ENCODE data around the gene LRCOL1. TPM values are rescaled to one million over a fixed set of nuclear protein-coding genes. Genes with fewer than 3 reads are reported as not detected.

LRCOL1 gene
- total and polyA plus RNA-seq, 10 of the 15 experiments (the other 5 are each of a cell fraction or from before 2014, with no cell fraction given) = not detected

GRCh38 chr12:132600048-132601032 lies 10.0 kb downstream of the LRCOL1 start:
- Histone ChIP-seq H3K4me1 (ENCODE audit: control insufficient read depth, insufficient read depth, low read length) (no peaks in the 10 kb centered on the region), H3K36me3 (ENCODE audit: control insufficient read depth in 2 of 2, insufficient read depth in 2 of 2, low read length in 1 of 2) (no peaks in the 10 kb centered on the region), H3K9me3 (replicated peaks; ENCODE audit: control insufficient read depth, insufficient read depth, low read length) (no peaks in the 10 kb centered on the region), H3K27me3 (replicated peaks in 1 of 2; ENCODE audit: control insufficient read depth in 2 of 2, insufficient read depth in 2 of 2, low read length in 1 of 2) (no peaks in the 10 kb centered on the region; a peak in 1 of 4 replicates), H4K20me1 (ENCODE audit: control insufficient read depth, insufficient read depth) (no peaks in the 10 kb centered on the region), H3K27ac (ENCODE audit: control insufficient read depth, insufficient read depth) (no peak overlapping the region), H2AFZ (ENCODE audit: control insufficient read depth, low read depth, low read length) (no peak overlapping the region), H3K79me2 (ENCODE audit: control insufficient read depth, insufficient read depth, low read length) (no peaks in the 10 kb centered on the region), H3K4me3 (0 out of 2 replicates have a peak overlapping the region, but pooled peaks have one; percentile 27), H3K9ac (ENCODE audit: control insufficient read depth, insufficient read depth, low read length) (no peak overlapping the region), H3K4me2 (ENCODE audit: control insufficient read depth, insufficient read depth) (peak overlapping the region; percentile 22; the same call in 1 of the 2 replicates)
- FAIRE-seq (no peak), ATAC-seq (peak; percentile 88), DNase-seq (ENCODE audit: low read depth, low spot score) (no peak)
- POLR2A ChIA-PET = interaction anchor here (0.5 kb wide), 1 partner anchor 13 kb away, joined by 3 read pairs; no protein-coding TSS in a partner anchor
- intact Hi-C loops (cut with micrococcal nuclease; ENCODE audit: unreplicated experiment) (no loop called here), in situ Hi-C loops (cut with MboI) (no loop called here)
- BruUV-seq (replicated peaks) = no TSS peak
- RAD21 ChIA-PET (ENCODE audit: unreplicated experiment) = interaction anchor here (1.0 kb wide), 1 partner anchor 15 kb away, joined by 3 read pairs; no protein-coding TSS in a partner anchor
- 19% methylated on average over 45 of the region's 45 CpGs for WGBS (ENCODE audit: insufficient coverage, insufficient replicate concordance, low lambda C conversion rate, missing lambda C conversion rate)
- SMC1A ChIA-PET (ENCODE audit: uncharacterized antibody, unreplicated experiment) = interaction anchor here (1.0 kb wide), 1 partner anchor 14 kb away, joined by 3 read pairs; no protein-coding TSS in a partner anchor
- CTCF ChIA-PET = interaction anchor here (0.6 to 2.4 kb wide), 3 partner anchors 10 to 248 kb away, joined by 3 to 15 read pairs (median 5); partner anchors contain the start of gene LRCOL1
- no peak for TF ChIP-seq ATF2 (IDR thresholded peaks at IDR 0.05; ENCODE audit: low read length)
- TF ChIP-seq, protein P1, sequence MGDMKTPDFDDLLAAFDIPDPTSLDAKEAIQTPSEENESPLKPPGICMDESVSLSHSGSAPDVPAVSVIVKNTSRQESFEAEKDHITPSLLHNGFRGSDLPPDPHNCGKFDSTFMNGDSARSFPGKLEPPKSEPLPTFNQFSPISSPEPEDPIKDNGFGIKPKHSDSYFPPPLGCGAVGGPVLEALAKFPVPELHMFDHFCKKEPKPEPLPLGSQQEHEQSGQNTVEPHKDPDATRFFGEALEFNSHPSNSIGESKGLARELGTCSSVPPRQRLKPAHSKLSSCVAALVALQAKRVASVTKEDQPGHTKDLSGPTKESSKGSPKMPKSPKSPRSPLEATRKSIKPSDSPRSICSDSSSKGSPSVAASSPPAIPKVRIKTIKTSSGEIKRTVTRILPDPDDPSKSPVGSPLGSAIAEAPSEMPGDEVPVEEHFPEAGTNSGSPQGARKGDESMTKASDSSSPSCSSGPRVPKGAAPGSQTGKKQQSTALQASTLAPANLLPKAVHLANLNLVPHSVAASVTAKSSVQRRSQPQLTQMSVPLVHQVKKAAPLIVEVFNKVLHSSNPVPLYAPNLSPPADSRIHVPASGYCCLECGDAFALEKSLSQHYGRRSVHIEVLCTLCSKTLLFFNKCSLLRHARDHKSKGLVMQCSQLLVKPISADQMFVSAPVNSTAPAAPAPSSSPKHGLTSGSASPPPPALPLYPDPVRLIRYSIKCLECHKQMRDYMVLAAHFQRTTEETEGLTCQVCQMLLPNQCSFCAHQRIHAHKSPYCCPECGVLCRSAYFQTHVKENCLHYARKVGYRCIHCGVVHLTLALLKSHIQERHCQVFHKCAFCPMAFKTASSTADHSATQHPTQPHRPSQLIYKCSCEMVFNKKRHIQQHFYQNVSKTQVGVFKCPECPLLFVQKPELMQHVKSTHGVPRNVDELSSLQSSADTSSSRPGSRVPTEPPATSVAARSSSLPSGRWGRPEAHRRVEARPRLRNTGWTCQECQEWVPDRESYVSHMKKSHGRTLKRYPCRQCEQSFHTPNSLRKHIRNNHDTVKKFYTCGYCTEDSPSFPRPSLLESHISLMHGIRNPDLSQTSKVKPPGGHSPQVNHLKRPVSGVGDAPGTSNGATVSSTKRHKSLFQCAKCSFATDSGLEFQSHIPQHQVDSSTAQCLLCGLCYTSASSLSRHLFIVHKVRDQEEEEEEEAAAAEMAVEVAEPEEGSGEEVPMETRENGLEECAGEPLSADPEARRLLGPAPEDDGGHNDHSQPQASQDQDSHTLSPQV (IDR thresholded peaks at IDR 0.05) = 0 out of 2 replicates have a peak, but pooled peaks have one; percentile 41
- TF ChIP-seq CHD4 (IDR thresholded peaks at IDR 0.05) = no peak
- TF ChIP-seq, protein P2, sequence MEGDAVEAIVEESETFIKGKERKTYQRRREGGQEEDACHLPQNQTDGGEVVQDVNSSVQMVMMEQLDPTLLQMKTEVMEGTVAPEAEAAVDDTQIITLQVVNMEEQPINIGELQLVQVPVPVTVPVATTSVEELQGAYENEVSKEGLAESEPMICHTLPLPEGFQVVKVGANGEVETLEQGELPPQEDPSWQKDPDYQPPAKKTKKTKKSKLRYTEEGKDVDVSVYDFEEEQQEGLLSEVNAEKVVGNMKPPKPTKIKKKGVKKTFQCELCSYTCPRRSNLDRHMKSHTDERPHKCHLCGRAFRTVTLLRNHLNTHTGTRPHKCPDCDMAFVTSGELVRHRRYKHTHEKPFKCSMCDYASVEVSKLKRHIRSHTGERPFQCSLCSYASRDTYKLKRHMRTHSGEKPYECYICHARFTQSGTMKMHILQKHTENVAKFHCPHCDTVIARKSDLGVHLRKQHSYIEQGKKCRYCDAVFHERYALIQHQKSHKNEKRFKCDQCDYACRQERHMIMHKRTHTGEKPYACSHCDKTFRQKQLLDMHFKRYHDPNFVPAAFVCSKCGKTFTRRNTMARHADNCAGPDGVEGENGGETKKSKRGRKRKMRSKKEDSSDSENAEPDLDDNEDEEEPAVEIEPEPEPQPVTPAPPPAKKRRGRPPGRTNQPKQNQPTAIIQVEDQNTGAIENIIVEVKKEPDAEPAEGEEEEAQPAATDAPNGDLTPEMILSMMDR (IDR thresholded peaks at IDR 0.05 in 2 of 3, conservative IDR thresholded peaks at IDR 0.05 in 1 of 3; ENCODE audit: control insufficient read depth in 2 of 3, extremely low read depth in 1 of 3, insufficient read depth in 1 of 3, low read depth in 3 of 3, low read length in 3 of 3) = peak; percentile 29 to 70 (median 60)
- 0 out of 2 replicates have a peak, but pooled peaks have one; percentile 33 for TF ChIP-seq IKZF1 (conservative IDR thresholded peaks at IDR 0.05)
- TF ChIP-seq PAX5 (IDR thresholded peaks at IDR 0.05; ENCODE audit: borderline replicate concordance, low read depth, low read length) = no peak
- peak; percentile 20; the same call in 1 of the 2 replicates for TF ChIP-seq RAD21 (IDR thresholded peaks at IDR 0.05; ENCODE audit: insufficient read depth, low read depth, low read length)
- TF ChIP-seq GATAD2B (conservative IDR thresholded peaks at IDR 0.05; ENCODE audit: low read depth) = peak; percentile 45; the same call in 1 of the 2 replicates
